ENCODE measurements around the gene CALD1. TPM values are rescaled to one million over a fixed set of nuclear protein-coding genes. Genes with fewer than 3 reads are reported as not detected.

CALD1 gene, protein sequence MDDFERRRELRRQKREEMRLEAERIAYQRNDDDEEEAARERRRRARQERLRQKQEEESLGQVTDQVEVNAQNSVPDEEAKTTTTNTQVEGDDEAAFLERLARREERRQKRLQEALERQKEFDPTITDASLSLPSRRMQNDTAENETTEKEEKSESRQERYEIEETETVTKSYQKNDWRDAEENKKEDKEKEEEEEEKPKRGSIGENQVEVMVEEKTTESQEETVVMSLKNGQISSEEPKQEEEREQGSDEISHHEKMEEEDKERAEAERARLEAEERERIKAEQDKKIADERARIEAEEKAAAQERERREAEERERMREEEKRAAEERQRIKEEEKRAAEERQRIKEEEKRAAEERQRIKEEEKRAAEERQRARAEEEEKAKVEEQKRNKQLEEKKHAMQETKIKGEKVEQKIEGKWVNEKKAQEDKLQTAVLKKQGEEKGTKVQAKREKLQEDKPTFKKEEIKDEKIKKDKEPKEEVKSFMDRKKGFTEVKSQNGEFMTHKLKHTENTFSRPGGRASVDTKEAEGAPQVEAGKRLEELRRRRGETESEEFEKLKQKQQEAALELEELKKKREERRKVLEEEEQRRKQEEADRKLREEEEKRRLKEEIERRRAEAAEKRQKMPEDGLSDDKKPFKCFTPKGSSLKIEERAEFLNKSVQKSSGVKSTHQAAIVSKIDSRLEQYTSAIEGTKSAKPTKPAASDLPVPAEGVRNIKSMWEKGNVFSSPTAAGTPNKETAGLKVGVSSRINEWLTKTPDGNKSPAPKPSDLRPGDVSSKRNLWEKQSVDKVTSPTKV
- 204 and 330 TPM in 2 replicates for total RNA-seq

DNA sequence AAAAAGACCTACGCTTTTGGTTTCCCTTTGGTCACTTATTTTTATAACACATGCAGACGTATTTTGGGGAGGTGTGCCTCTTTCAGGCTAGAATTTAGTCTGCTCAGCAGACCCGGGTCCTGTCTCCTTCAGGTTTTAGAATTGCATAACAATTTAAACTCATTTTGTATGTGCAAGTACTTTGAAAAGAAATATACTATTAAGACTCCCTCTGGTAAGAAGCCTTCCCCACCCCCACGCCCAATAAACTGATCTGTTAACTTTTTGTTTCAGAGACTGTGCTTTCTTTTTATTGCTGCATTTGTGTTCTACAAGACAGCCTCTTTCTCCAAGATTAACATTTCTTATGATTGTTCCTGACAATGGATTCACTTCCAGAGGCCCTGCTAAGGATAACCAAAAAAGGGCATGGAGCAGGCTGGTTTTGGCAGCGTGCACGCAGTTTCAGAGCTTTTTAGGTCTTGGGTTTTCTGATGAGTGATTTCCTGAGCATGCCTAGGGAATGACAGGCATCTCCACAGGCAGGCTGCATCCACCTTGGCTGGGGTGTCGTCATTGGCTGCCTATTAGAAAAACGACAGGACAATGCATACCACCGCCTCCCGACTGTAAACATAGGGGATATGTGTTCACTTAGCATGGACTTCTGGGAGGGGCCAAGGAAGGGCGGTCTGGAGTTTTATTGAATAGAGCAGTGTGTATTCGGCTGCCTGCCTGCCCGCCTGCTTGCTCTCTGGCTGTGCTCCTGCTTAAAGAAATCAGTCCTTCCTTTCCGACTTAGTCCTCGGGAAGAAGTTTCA lies at the start of gene CALD1:
TSS of gene CALD1 (plus strand) at position 694 of the 800 bp plus-strand sequence. CDS start 88,100 bp downstream, outside the sequence.

GRCh38 chr7:134986363-134987251 lies 207.2 kb downstream of the CALD1 start, which contains the start of gene AGBL3:
TSS of gene AGBL3 (plus strand) at chr7:134986508. CDS start at chr7:134987934, 1,426 bp downstream.

Other genes starting within 250 kb of the CALD1 start
- not detected in 2 replicates for gene AKR1B15, start 230.5 kb upstream of the CALD1 start, total RNA-seq
- 29.8 and 45.3 TPM in 2 replicates for gene BPGM, start 132.8 kb upstream of the CALD1 start, total RNA-seq
- gene AGBL3, start 206.9 kb downstream of the CALD1 start, total RNA-seq = 0.56 and 1.3 TPM in 2 replicates